ENCODE measurements around the gene KCNH6.

Gene KCNH6

DNA sequence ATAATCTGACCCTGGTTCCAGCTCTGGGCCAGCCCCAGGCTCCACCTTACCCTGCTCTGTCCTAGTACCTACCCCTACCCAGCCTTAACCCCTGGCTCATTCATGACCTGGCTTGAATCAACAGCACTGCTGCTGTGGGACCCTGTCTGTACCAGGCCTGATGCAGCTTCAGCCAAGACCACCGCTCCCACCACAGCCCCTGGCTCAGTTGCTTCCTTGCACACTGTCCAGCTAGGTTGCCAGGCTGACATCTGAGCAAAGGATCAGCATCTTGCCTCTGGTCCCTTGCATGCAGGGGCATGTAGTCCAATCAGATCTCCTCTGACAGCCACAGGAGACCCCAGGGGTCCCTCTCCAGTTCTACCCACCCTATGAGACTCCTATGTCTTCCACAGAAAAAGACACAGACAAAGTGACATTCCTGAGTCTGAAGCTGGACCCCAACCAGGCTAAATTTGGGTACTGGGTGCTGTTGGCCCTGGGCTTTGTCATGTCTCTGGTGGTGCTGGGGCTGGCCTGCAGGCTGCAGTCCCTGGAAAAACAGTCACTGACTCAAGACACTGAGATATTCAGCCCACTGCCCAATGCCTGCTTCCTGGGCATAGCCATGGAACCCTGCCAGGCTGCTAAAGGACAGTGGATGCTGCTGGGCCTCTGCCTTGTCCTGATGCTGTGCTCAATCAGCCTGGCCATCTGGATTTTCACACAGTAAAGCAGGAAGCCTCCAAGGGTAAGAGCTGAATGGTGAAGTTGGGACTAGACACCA lies 3.9 kb upstream of the KCNH6 start (continued):
- TF ChIP-seq, protein P1, sequence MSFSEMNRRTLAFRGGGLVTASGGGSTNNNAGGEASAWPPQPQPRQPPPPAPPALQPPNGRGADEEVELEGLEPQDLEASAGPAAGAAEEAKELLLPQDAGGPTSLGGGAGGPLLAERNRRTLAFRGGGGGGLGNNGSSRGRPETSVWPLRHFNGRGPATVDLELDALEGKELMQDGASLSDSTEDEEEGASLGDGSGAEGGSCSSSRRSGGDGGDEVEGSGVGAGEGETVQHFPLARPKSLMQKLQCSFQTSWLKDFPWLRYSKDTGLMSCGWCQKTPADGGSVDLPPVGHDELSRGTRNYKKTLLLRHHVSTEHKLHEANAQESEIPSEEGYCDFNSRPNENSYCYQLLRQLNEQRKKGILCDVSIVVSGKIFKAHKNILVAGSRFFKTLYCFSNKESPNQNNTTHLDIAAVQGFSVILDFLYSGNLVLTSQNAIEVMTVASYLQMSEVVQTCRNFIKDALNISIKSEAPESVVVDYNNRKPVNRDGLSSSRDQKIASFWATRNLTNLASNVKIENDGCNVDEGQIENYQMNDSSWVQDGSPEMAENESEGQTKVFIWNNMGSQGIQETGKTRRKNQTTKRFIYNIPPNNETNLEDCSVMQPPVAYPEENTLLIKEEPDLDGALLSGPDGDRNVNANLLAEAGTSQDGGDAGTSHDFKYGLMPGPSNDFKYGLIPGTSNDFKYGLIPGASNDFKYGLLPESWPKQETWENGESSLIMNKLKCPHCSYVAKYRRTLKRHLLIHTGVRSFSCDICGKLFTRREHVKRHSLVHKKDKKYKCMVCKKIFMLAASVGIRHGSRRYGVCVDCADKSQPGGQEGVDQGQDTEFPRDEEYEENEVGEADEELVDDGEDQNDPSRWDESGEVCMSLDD (tag by site-specific recombination; IDR thresholded peaks at IDR 0.05): no peak
- no peak for TF ChIP-seq ZNF311 (tag by site-specific recombination; IDR thresholded peaks at IDR 0.05; ENCODE audit: borderline replicate concordance)
- no peak for TF ChIP-seq ZNF16 (tag by site-specific recombination; IDR thresholded peaks at IDR 0.05; ENCODE audit: low read depth)
- no peak for TF ChIP-seq KLF8 (tag by site-specific recombination; IDR thresholded peaks at IDR 0.05)
- TF ChIP-seq, protein P2, sequence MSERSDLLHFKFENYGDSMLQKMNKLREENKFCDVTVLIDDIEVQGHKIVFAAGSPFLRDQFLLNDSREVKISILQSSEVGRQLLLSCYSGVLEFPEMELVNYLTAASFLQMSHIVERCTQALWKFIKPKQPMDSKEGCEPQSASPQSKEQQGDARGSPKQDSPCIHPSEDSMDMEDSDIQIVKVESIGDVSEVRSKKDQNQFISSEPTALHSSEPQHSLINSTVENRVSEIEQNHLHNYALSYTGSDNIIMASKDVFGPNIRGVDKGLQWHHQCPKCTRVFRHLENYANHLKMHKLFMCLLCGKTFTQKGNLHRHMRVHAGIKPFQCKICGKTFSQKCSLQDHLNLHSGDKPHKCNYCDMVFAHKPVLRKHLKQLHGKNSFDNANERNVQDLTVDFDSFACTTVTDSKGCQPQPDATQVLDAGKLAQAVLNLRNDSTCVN (tag by site-specific recombination; optimal IDR thresholded peaks at IDR 0.05): no peak

DNA sequence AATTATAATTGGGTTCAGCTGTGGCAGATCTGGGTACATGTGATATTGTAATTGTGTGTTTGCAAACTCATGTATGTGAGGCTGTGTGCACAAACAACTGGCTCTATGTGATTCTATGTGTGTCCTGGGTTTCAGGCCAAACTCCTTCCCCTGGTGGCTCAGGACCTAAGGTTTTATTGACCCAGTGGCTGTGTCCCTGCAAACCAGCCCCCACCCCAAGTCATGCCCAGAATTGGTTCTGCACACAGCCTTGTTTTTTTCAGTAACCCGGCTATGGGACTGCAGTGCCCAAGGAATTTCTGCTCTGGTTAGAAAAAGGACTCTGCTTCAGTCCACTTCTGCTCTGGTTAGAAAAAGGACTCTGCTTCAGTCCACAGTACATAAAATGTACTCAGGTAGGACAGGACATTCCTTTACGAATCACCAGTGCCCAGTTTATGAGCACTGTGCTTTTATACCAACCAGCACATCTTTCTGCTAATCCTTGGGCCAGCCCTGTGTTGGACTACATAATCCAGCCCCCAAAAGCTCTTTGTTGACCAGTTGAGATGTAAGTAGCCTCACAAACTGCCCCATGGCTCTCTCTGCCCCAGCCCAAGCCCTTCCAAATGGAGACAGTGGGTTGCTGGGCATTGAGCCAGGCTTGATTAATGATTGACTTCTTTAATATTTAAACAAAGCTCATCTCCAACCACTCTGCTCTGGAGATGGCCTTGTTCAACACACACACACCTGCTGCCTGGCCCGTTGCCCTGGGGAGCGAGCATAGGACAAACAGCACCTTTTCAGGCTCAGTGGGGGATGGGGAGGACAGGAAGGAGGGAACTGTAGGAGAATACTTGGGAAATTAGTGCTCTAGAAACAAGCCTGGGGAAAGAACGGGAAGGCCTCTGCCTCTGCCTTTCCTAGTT lies 2.9 kb upstream of the KCNH6 start:
- Histone ChIP-seq H3K27ac (ENCODE audit: extremely low read depth, low read depth, low read length) (no peak overlapping the region), H3K4me1 (ENCODE audit: control insufficient read depth, insufficient read depth, low read length) (no peaks in the 10 kb centered on the region), H3K4me3 (ENCODE audit: low read depth, low read length) (no peak overlapping the region), H3K9me3 (ENCODE audit: control insufficient read depth, insufficient read depth, low read depth, low read length) (no peaks in the 10 kb centered on the region), H3K36me3 (ENCODE audit: control insufficient read depth in 2 of 2, insufficient read depth in 1 of 2, low read length in 2 of 2) (no peaks in the 10 kb centered on the region)
- POLR2A ChIA-PET: no interaction called here
- CTCF ChIA-PET: interaction anchor here (0.6 kb wide), 1 partner anchor 85 kb away, joined by 3 read pairs; no protein-coding TSS in a partner anchor
- TF ChIP-seq REPIN1 (tag by site-specific recombination; IDR thresholded peaks at IDR 0.05; ENCODE audit: low read depth) (no peak), ZNF571 (tag by site-specific recombination; IDR thresholded peaks at IDR 0.05) (no peak), ZNF112 (tag by site-specific recombination; IDR thresholded peaks at IDR 0.05) (no peak), ZNF791 (tag by site-specific recombination; IDR thresholded peaks at IDR 0.05) (no peak), ZFHX2 (tag by site-specific recombination; conservative IDR thresholded peaks at IDR 0.05) (no peak), ZSCAN16 (tag by site-specific recombination; IDR thresholded peaks at IDR 0.05) (no peak), ZNF654 (tag by site-specific recombination; IDR thresholded peaks at IDR 0.05; ENCODE audit: low read depth) (no peak), SCRT2 (tag by site-specific recombination; IDR thresholded peaks at IDR 0.05) (no peak), YY2 (tag by site-specific recombination; IDR thresholded peaks at IDR 0.05) (no peak), ZNF530 (tag by site-specific recombination; IDR thresholded peaks at IDR 0.05; ENCODE audit: low read depth) (no peak), ZNF837 (tag by site-specific recombination; IDR thresholded peaks at IDR 0.05) (no peak), ZNF792 (tag by site-specific recombination; IDR thresholded peaks at IDR 0.05) (no peak), ZNF561 (tag by site-specific recombination; IDR thresholded peaks at IDR 0.05; ENCODE audit: borderline replicate concordance) (no peak)
- TF ChIP-seq, protein P3, sequence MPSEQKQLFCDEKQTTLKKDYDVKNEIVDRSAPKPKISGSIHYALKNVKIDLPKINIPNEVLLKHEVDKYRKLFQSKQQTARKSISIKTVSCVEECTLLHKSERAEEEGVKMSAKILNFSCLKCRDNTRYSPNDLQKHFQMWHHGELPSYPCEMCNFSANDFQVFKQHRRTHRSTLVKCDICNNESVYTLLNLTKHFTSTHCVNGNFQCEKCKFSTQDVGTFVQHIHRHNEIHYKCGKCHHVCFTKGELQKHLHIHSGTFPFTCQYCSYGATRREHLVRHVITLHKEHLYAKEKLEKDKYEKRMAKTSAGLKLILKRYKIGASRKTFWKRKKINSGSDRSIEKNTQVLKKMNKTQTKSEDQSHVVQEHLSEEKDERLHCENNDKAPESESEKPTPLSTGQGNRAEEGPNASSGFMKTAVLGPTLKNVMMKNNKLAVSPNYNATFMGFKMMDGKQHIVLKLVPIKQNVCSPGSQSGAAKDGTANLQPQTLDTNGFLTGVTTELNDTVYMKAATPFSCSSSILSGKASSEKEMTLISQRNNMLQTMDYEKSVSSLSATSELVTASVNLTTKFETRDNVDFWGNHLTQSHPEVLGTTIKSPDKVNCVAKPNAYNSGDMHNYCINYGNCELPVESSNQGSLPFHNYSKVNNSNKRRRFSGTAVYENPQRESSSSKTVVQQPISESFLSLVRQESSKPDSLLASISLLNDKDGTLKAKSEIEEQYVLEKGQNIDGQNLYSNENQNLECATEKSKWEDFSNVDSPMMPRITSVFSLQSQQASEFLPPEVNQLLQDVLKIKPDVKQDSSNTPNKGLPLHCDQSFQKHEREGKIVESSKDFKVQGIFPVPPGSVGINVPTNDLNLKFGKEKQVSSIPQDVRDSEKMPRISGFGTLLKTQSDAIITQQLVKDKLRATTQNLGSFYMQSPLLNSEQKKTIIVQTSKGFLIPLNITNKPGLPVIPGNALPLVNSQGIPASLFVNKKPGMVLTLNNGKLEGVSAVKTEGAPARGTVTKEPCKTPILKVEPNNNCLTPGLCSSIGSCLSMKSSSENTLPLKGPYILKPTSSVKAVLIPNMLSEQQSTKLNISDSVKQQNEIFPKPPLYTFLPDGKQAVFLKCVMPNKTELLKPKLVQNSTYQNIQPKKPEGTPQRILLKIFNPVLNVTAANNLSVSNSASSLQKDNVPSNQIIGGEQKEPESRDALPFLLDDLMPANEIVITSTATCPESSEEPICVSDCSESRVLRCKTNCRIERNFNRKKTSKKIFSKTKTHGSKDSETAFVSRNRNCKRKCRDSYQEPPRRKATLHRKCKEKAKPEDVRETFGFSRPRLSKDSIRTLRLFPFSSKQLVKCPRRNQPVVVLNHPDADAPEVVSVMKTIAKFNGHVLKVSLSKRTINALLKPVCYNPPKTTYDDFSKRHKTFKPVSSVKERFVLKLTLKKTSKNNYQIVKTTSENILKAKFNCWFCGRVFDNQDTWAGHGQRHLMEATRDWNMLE (tag by site-specific recombination; conservative IDR thresholded peaks at IDR 0.05; ENCODE audit: low read depth): no peak
- TF ChIP-seq, protein P4, sequence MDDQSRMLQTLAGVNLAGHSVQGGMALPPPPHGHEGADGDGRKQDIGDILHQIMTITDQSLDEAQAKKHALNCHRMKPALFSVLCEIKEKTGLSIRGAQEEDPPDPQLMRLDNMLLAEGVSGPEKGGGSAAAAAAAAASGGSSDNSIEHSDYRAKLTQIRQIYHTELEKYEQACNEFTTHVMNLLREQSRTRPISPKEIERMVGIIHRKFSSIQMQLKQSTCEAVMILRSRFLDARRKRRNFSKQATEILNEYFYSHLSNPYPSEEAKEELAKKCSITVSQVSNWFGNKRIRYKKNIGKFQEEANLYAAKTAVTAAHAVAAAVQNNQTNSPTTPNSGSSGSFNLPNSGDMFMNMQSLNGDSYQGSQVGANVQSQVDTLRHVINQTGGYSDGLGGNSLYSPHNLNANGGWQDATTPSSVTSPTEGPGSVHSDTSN (CRISPR knock-in tag; IDR thresholded peaks at IDR 0.05): no peak
